OCI-LY7 (cell line): ENCODE results near the gene IPO13.

ENCODE experiments used
- CTCF ChIP-seq: fragments of 200-600 bp; sonication (generic); conservative IDR thresholded peaks from 2 replicates; pipeline ENCODE4 v1.5.1; 2014; ENCODE audit warnings: mild to moderate bottlenecking, antibody characterized with exemption, low read length, moderate library complexity, mixed read lengths
- EZH2phosphoT487 ChIP-seq: fragments of 200-600 bp; sonication (generic); IDR thresholded peaks from 2 replicates; pipeline ENCODE4 v1.6.1; 2018; ENCODE audit warnings: low read depth, borderline replicate concordance, mild to moderate bottlenecking, mixed run types, antibody characterized with exemption, low read length, moderate library complexity, mixed read lengths

- no peak for TF ChIP-seq CTCF
- no peak for TF ChIP-seq EZH2phosphoT487
Measured at GRCh38 chr1:43937179-43937865, 9.4 kb upstream of the IPO13 start.
